HG03469 (cell line): Measurements from ENCODE around the gene ZNF787.

Source experiments
- ATAC-seq: cut with Tn5 transposase; IDR thresholded peaks from one replicate; pipeline ENCODE4 v1.9.1; 2021; ENCODE audit warnings: mild to moderate bottlenecking, moderate library complexity, moderate number of reproducible peaks; ENCODE audit not compliant: unreplicated experiment

ZNF787 gene

GRCh38 chr19:56144831-56145230 lies 23.7 kb upstream of the ZNF787 start:
- no peak for ATAC-seq

- no peak for ATAC-seq
Observed at GRCh38 chr19:56144376-56144775, 23.3 kb upstream of the ZNF787 start.

- no peak for ATAC-seq
Observed at GRCh38 chr19:56142897-56143434, 21.9 kb upstream of the ZNF787 start.

GRCh38 chr19:56142087-56142787 lies 21.1 kb upstream of the ZNF787 start:
- no peak for ATAC-seq

GRCh38 chr19:56141417-56141993 lies 20.4 kb upstream of the ZNF787 start:
- no peak for ATAC-seq

GRCh38 chr19:56140583-56141416 lies 19.7 kb upstream of the ZNF787 start, which contains the start of gene ZNF444:
ZNF444 (plus strand) TSS chr19:56141287; CDS start chr19:56146912, 5,625 bp downstream.
- peak; percentile 77 for ATAC-seq

- no peak for ATAC-seq
Observed at GRCh38 chr19:56139847-56140582, 18.9 kb upstream of the ZNF787 start.

GRCh38 chr19:56138069-56138468 lies 17.0 kb upstream of the ZNF787 start:
- ATAC-seq: no peak

- ATAC-seq: no peak
Observed at GRCh38 chr19:56137405-56137804, 16.3 kb upstream of the ZNF787 start.

GRCh38 chr19:56136362-56136761 lies 15.3 kb upstream of the ZNF787 start:
- ATAC-seq: no peak

GRCh38 chr19:56134654-56134921 lies 13.5 kb upstream of the ZNF787 start:
- ATAC-seq: no peak

- ATAC-seq: no peak
Observed at GRCh38 chr19:56133858-56134653, 13.0 kb upstream of the ZNF787 start.

- ATAC-seq: no peak
Observed at GRCh38 chr19:56132316-56132822, 11.3 kb upstream of the ZNF787 start.

- no peak for ATAC-seq
Observed at GRCh38 chr19:56131651-56132050, 10.6 kb upstream of the ZNF787 start.

GRCh38 chr19:56130006-56130405 lies 8.9 kb upstream of the ZNF787 start:
- no peak for ATAC-seq

- ATAC-seq: no peak
Observed at GRCh38 chr19:56126983-56127780, 6.1 kb upstream of the ZNF787 start.

- no peak for ATAC-seq
Observed at GRCh38 chr19:56125806-56126590, 4.9 kb upstream of the ZNF787 start.

- ATAC-seq: no peak
Observed at GRCh38 chr19:56124578-56124977, 3.5 kb upstream of the ZNF787 start.
